Right renal cortex interstitium (tissue), 3 donors: ENCODE measurements around the gene SLC17A9. TPM values are rescaled to one million over a fixed set of nuclear protein-coding genes. Genes with fewer than 3 reads are reported as not detected.

Source experiments
- DNase-seq, 3 donors: peaks; one replicate each; pipeline ENCODE4 v3.0.0-alpha.2; 2013; ENCODE audit warnings: low read depth in 3 of 3, low spot score in 2 of 3
- polyA plus RNA-seq, 3 donors: library from polyadenylated mRNA; unstranded; fragments of 120-200 nt; gene quantifications; one replicate each; pipeline ENCODE4 v1.2.1, GENCODE V29; 2013; ENCODE audit not compliant: insufficient read length in 3 of 3

The SLC17A9 gene
- polyA plus RNA-seq, 3 donors, result 0.95 to 1.2 (median 1.1) TPM

DNA sequence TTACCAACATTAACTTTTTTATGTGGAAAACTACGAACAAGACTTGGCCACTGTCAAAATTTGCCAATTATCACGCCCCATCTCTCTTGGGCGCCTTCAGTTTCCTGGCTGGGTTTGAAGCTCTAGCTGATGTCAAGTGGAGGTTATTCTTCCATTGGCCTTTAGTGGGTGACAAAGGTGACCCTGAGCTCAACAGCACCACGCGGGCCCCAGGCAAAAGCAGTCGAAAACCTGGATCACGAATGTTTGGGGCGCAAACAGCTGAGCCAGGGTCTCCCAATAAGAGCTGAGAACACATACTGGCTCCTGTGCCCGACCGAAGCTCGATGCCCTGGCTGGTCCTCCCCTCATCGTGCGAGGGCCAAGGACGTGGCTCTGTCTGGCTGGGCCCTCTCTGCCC, 26.8 kb downstream of the SLC17A9 start:
- no peak for DNase-seq

GRCh38 chr20:62979876-62980373, 27.4 kb downstream of the SLC17A9 start:
- no peak for DNase-seq

DNA sequence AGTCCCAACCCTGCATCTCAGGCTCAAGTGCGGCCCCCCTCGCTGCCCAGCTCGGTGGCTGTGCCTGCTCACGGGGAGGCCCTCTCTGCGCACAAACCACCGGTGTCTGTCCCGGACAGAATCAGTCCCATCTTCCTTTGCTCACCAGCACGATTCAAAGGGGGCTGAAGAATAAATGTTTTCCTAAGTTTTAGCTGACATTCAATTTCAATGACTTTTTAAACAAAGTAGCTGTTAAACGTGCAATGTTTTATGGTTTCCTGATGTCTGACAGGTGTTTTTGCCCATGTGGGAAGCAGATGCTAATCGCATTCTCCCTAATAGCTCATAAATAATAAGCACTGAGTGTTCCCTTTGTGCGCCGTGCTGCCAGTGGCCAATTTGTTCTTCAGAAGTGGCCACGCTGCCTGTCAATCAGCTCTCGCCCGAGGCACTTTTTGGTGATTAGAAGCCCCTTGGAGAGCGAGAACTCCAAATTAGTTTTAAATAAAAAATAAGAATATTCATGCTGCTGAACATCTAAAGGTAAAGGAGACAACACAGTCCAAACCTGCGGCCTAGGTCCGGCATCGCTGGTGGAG, 28.0 kb downstream of the SLC17A9 start:
- DNase-seq, result no peak

DNA sequence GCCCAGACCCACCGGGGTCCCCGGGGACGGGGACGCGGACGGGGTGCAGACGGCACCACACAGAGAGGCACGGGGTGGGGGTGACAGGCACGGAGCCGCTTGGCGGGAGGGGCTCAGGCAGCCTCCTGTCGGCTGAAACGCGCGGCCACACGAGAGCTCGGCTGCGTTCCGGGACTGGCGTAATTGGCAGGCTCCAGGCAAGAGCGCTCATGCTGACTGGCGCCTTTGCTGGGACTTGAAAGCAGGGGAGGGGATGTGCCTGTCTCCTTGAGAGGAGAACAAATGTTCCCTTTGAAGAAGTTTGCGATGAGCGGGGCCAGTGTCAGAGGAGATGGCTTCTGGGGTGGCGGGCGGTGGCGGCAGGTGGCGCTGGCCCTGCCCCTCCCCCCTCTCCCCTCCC, 28.5 kb downstream of the SLC17A9 start:
- DNase-seq, result no peak

GRCh38 chr20:62982124-62983075, 29.9 kb downstream of the SLC17A9 start:
- no peak for DNase-seq

DNA sequence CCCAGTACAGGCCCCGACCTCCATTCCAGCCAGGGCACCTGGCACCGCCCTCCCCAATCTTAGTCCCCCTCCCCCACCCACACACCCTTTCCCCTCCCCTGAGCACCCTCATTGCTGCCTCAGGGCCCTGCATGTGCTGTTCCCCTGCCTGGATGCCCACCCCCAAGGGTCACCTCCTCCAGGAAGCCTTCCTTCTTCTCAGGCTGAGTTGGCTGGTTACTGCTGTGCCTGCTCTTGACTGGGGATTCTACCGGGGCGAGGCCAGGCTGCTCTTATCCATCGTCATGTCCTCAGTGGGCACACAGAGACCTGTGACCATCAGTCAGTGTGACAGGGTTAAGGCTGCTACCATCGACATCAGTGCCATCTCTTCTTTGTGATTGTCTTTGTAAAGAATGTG, 30.7 kb downstream of the SLC17A9 start:
- no peak for DNase-seq

DNA sequence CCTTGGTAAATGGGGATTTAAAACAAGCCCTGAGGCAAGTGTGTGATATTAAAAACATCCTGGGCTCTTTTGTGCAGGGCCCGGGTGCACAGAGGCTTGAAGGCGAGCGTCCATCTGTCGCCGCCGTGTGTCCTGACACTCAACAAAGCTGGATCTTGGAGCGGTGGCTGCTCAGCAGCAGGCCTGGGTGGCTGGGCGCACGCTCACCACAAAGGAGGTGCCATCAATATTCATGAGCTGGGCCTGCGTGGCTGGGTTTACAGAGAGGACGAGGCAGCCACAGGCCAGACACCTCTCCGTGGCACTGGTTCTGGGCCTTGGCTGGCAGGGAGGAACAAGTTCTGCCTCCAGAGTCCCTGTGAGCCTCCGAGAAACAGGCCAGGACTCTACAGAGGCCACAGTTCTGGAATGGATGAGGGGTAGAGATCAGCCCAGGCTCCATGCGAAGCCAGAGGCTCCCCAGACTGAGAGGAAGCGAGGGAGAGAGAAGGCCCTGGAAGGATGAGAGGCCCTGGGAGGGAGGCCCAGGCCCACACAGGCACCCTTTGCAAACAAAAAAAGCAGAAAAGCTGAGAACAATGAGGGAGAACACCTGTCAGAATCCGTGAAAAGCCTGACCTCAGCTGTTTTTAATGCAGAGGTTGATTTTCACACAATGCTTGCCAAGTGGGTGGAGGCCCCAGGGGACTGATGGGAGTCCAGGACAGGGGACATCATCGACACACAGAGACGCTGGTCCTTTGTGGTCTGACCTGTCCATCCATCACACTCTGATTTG, 32.3 kb downstream of the SLC17A9 start:
- no peak for DNase-seq

- DNase-seq, result no peak
Observed at GRCh38 chr20:62985444-62985778, 32.9 kb downstream of the SLC17A9 start.

DNA sequence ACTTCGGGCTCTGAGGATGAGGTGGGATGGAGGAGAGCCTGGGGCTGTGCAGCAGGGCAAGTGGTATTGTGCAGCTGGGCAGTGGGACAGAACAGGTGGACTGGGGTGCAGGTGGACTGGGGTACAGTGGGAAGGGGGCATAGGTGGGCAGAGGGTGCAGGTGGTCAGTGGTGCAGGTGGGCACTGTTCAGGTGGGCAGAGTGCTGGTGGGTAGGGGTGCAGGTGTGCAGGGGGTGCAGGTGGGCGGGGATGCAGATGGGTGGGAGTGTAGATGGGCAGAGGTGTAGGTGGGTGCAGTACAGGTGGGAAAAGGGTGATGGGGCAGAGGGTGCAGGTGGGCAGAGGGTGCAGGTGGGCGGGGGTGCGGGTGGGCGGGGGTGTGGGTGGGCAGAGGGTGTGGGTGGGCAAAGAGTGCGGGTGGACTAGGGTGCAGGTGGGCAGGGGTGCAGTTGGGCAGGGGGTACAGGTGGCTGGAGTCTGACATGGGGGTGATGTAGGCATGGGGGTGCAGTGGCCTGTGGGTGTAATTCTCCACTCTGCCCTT, 33.8 kb downstream of the SLC17A9 start:
- DNase-seq, result no peak

- DNase-seq, result no peak
Observed at GRCh38 chr20:62987114-62987513, 34.6 kb downstream of the SLC17A9 start.

- DNase-seq, result no peak
Observed at GRCh38 chr20:62989201-62989601, 36.7 kb downstream of the SLC17A9 start.

DNA sequence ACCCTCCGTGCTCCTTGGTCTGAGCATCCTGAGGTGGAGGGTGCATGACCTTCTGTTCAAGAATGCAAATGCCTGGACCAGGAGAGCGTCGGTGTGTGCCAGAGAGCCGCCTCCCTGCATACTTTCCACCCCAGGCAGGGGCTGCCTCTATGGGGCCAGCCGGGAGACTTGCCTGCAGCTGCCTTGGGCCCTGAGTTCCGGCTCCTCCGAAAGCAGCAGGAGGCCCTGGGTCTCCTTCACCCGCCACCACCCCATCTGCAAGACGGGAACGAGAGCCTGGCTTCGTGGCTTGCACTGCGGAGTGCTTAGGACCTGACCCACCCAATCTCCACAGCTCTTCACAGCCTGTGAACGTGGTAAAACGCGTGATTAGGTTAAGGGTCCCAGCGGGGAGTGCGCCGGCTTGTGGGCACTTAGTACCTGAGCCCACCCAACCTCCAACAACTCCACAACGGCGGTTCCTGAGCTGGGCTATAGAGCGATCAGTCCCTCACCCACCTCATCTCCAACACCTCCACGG, 37.9 kb downstream of the SLC17A9 start:
- no peak for DNase-seq

GRCh38 chr20:62991196-62991807, 38.8 kb downstream of the SLC17A9 start:
- no peak for DNase-seq

DNA sequence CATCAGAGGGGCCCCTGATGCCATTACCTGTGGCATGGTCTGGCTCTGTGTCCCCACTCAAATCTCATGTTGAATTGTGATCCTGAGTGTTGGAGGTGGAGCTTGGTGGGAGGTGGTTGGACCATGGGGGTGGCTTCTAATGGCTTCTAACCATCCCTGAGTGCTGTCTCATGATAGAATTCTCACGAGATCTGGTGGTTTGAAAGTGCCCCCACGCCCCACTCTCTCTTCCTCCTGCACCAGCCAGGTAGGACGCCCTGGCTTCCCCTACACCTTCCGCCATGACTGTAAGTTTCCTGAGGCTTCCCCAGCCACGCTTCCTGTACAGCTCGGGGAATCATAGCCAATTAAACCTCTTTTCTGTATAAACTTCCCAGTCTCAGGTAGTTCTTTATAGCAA, 39.4 kb downstream of the SLC17A9 start:
- no peak for DNase-seq

- no peak for DNase-seq
Observed at GRCh38 chr20:62993856-62994494, 41.5 kb downstream of the SLC17A9 start.

DNA sequence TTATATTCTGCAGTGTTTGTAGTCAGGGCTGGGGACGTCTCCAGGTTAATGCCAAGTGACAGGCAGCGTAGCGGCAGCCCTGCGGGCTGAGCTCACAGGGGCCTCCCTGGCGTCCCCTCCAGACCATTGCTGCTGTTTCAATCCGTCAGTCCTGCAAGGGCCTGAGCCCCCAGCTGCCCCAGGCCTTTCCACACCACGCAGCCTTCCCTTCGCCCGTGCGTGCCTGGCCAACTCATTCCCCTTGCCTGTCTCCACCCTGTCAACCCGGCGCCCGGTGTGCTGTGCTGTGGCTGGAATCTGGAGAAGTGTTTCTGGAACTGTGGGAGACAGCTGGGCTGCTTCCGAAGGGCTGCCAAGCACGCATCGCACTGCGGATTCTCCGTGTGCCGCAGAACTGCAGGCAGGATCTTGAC, 42.4 kb downstream of the SLC17A9 start:
- DNase-seq, result no peak

GRCh38 chr20:62995481-62995880, 43.0 kb downstream of the SLC17A9 start:
- no peak for DNase-seq

GRCh38 chr20:62995898-62996595, 43.5 kb downstream of the SLC17A9 start:
- no peak for DNase-seq

DNA sequence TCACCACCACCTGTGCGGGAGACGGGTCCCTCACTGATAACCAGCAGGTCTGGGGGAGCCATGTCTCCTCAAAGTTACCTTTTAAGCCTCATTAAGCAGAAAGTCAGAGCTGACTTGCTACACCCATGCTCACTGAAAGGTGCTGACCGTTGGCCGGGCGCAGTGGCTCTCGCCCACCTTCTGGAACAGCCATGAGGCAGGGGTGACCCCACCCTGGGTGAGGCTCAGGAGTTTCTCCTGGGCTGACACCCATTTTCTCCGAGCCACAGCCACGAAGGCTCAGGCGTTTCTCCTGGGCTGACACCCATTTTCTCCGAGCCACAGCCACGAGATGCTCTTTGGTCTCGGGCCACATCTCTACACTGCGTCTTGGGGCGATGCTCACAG, 44.1 kb downstream of the SLC17A9 start:
- DNase-seq, result no peak
